GM23248 (cell line): ENCODE measurements around the gene PAQR8. TPM values are rescaled to one million over a fixed set of nuclear protein-coding genes. Genes with fewer than 3 reads are reported as not detected.

Experiments used
- DNase-seq: peaks from one replicate; pipeline ENCODE4 v3.0.0-alpha.2; 2015
- H2AFZ ChIP-seq: fragments of 200-600 bp; sonication (generic); 2 replicates; pipeline ENCODE4 v1.6.1; 2016; ENCODE audit warnings: antibody characterized with exemption
- H3F3A ChIP-seq: fragments of 200-600 bp; sonication (generic); 2 replicates; pipeline ENCODE4 v1.6.1; 2016; ENCODE audit warnings: mild to moderate bottlenecking, antibody characterized with exemption, mixed run types; ENCODE audit not compliant: insufficient read depth
- H3K27ac ChIP-seq: fragments of 200-600 bp; sonication (generic); 2 replicates; pipeline ENCODE4 v1.5.1; 2016; ENCODE audit warnings: mild to moderate bottlenecking
- H3K27me3 ChIP-seq: fragments of 200-600 bp; sonication (generic); replicated peaks from 2 replicates; pipeline ENCODE4 v1.6.1; 2016; ENCODE audit warnings: mild to moderate bottlenecking; ENCODE audit not compliant: insufficient read depth
- H3K36me3 ChIP-seq: fragments of 200-600 bp; sonication (generic); 2 replicates; pipeline ENCODE4 v1.6.1; 2016; ENCODE audit warnings: low read depth, mild to moderate bottlenecking
- H3K4me1 ChIP-seq: fragments of 200-600 bp; sonication (generic); 2 replicates; pipeline ENCODE4 v1.6.1; 2016; ENCODE audit warnings: mild to moderate bottlenecking; ENCODE audit not compliant: insufficient read depth
- H3K4me2 ChIP-seq: fragments of 200-600 bp; sonication (generic); one replicate; pipeline ENCODE4 v1.6.1; 2016; ENCODE audit warnings: mild to moderate bottlenecking; ENCODE audit not compliant: unreplicated experiment
- H3K4me3 ChIP-seq: fragments of 200-600 bp; sonication (generic); 2 replicates; pipeline ENCODE4 v1.5.1; 2016; ENCODE audit warnings: mild to moderate bottlenecking
- H3K79me2 ChIP-seq: fragments of 200-600 bp; sonication (generic); 2 replicates; pipeline ENCODE4 v1.6.1; 2016; ENCODE audit warnings: mild to moderate bottlenecking; ENCODE audit not compliant: insufficient read depth
- H3K9ac ChIP-seq: fragments of 200-600 bp; sonication (generic); 2 replicates; pipeline ENCODE4 v1.6.1; 2016; ENCODE audit warnings: mild to moderate bottlenecking
- H3K9me2 ChIP-seq: fragments of 200-600 bp; sonication (generic); 2 replicates; pipeline ENCODE4 v1.6.1; 2016; ENCODE audit warnings: mixed run types, mild to moderate bottlenecking, moderate library complexity; ENCODE audit not compliant: insufficient read depth
- H3K9me3 ChIP-seq: fragments of 200-600 bp; sonication (generic); one replicate; pipeline ENCODE4 v1.6.1; 2017; ENCODE audit warnings: low read depth
- H4K20me1 ChIP-seq: fragments of 200-600 bp; sonication (generic); 2 replicates; pipeline ENCODE4 v1.6.0; 2016; ENCODE audit not compliant: insufficient read depth
- EZH2 ChIP-seq: fragments of 200-600 bp; sonication (generic); IDR thresholded peaks from 2 replicates; pipeline ENCODE4 v1.6.1; 2018; ENCODE audit warnings: antibody characterized with exemption, mild to moderate bottlenecking; ENCODE audit not compliant: insufficient read depth, poor library complexity, severe bottlenecking
- EZH2phosphoT487 ChIP-seq: fragments of 200-600 bp; sonication (generic); IDR thresholded peaks from 2 replicates; pipeline ENCODE4 v1.6.1; 2018; ENCODE audit warnings: antibody characterized with exemption, moderate library complexity, mild to moderate bottlenecking, low read depth; ENCODE audit not compliant: insufficient read depth
- WGBS, 2 experiments: methylation state at CpG; one replicate each; pipeline ENCODE4 v1.1.6; 2015 to 2017; ENCODE audit warnings: low lambda C conversion rate in 2 of 2, low coverage in 1 of 2; ENCODE audit errors: missing lambda C conversion rate in 2 of 2; 5-methylcytosine and 5-hydroxymethylcytosine counted together
- in situ Hi-C: fragments of 300-500 bp; cut with MboI; formaldehyde crosslinking; loops from 2 replicates; pipeline ENCODE4 v1.15.0; 2020
- polyA plus RNA-seq: library from polyadenylated mRNA; unstranded; fragments of >200 nt; fragmentation: Nextera tagmentation; extraction: Ambion mirVana; gene quantifications from 2 replicates; pipeline ENCODE4 v1.2.1, GENCODE V29; 2016
- total RNA-seq: library from RNA; depleted of rRNA; stranded (reverse); fragments of >200 nt; shearing (Covaris generic); gene quantifications from 2 replicates; pipeline ENCODE4 v1.2.3, GENCODE V29; 2014

PAQR8 gene
- total and polyA plus RNA-seq, 2 experiments from 2014 or later: 2.5 to 3.4 TPM

DNA sequence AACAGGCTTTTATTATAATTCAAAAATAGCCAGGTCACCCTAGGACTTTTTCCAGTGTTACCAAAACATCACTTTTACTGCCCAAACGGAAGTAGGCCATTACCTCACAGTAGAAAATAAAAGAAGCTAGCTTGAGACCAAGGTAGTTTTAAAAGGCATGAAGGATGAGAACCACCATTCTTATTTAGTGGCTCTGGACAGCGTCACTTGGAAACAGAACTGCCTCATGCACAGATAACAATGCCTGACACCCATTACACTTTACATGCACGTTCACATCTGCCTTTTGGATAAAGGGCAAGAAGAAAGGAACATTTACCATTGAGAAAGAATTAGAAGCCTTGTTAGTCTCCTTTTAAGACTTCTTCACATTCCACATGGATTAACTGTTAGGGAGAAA, 1.9 kb upstream of the PAQR8 start:
- Histone ChIP-seq H3F3A (peaks cover 6% of the 10 kb centered on the region; the same call in 1 of the 2 replicates), H3K36me3 (no peaks in the 10 kb centered on the region), H2AFZ (no peak overlapping the region), H3K27me3 (no peaks in the 10 kb centered on the region), H3K9ac (no peak overlapping the region), H3K9me2 (no peaks in the 10 kb centered on the region), H3K9me3 (no peaks in the 10 kb centered on the region), H3K4me1 (no peaks in the 10 kb centered on the region), H3K4me2 (no peak overlapping the region), H3K79me2 (no peaks in the 10 kb centered on the region), H3K27ac (no peak overlapping the region), H3K4me3 (no peak overlapping the region), H4K20me1 (no peaks in the 10 kb centered on the region)
- 80 to 89% methylated on average over 3 of the region's 3 CpGs for WGBS, 2 experiments
- no peak for DNase-seq
- in situ Hi-C loops: no loop called here
- no peak for TF ChIP-seq EZH2
- no peak for TF ChIP-seq EZH2phosphoT487

DNA sequence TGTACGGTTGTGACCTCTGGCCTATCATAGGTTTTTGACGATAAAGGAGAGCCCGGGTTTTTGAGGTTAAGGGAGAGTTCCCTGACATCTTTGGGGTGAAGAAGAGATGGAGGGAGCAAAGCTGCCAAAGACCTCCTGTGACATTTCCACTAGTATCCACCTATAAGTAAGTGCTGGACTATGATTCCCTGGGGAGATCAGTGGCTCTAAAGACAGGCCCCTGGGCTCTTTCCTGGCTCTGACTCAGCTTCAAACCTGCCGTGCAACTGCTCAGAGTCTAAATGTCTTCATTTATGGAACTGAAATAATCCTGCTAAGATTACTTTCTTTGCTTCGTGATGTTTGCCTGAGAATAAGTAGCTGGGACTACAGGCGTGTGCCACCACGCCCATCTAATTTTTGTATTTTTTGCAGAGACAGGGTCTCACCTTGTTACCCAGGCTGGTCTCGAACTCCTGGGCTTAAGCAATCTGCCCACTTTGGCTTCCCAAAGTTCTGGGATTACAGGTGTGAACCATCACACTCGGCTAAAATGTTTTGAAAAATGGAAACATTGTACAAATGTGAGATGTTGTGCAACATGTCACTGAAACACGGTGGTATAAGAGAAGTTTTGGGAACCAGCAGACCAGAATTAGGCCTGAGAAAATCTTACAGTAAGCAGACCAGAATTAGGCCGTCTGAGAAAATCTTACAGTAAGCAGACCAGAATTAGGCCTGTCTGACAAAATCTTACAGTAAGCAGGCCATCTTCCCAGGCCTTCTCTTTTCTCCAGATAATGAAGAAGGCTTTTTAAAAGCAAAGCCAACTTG, 1.1 kb upstream of the PAQR8 start:
- in situ Hi-C loops: no loop called here
- H3K27me3 ChIP-seq: no peaks in the 10 kb centered on the region
- no peaks in the 10 kb centered on the region for H4K20me1 ChIP-seq
- no peaks in the 10 kb centered on the region for H3K9me2 ChIP-seq
- no peaks in the 10 kb centered on the region for H3K4me1 ChIP-seq
- H3K27ac ChIP-seq: no peak overlapping the region
- TF ChIP-seq EZH2phosphoT487: no peak
- no peak for TF ChIP-seq EZH2
- H3K4me2 ChIP-seq: peak overlapping the region; percentile 85
- H3K36me3 ChIP-seq: no peaks in the 10 kb centered on the region
- no peak for DNase-seq
- peak overlapping the region; percentile 97 for H2AFZ ChIP-seq
- no peaks in the 10 kb centered on the region for H3K9me3 ChIP-seq
- 90 to 92% methylated on average over 11 of the region's 11 CpGs for WGBS, 2 experiments
- peaks cover 6% of the 10 kb centered on the region; the same call in 1 of the 2 replicates for H3F3A ChIP-seq
- peak overlapping the region; percentile 76; the same call in 1 of the 2 replicates for H3K4me3 ChIP-seq
- H3K79me2 ChIP-seq: no peaks in the 10 kb centered on the region
- H3K9ac ChIP-seq: peak overlapping the region; percentile 76; the same call in 1 of the 2 replicates

DNA sequence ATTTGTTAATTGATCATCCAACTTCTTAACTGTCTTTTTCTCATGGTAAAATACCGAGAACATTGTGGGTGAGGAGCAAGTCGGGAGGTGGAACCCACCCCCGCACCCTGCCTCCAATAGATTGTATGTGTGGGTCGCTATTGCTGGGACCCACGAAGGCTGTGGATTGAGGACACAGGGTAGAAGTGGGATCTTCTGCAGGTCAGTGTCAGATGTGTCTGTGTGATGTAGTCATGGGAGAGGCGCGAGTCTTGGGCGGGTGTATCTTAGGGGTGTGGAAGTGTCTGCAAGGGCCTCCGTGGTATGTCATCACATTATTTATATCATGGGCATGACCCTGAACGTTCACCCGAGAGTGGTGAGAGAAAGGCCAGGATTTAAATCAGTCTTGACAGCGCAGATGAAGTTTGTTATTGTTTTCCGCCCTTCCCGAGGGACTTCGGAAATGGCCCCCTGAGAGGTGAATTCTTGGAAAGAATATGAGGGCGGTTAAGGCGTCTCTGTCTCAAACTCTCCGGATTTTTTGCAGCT, 472 bp upstream of the PAQR8 start:
- TF ChIP-seq EZH2phosphoT487: no peak

DNA sequence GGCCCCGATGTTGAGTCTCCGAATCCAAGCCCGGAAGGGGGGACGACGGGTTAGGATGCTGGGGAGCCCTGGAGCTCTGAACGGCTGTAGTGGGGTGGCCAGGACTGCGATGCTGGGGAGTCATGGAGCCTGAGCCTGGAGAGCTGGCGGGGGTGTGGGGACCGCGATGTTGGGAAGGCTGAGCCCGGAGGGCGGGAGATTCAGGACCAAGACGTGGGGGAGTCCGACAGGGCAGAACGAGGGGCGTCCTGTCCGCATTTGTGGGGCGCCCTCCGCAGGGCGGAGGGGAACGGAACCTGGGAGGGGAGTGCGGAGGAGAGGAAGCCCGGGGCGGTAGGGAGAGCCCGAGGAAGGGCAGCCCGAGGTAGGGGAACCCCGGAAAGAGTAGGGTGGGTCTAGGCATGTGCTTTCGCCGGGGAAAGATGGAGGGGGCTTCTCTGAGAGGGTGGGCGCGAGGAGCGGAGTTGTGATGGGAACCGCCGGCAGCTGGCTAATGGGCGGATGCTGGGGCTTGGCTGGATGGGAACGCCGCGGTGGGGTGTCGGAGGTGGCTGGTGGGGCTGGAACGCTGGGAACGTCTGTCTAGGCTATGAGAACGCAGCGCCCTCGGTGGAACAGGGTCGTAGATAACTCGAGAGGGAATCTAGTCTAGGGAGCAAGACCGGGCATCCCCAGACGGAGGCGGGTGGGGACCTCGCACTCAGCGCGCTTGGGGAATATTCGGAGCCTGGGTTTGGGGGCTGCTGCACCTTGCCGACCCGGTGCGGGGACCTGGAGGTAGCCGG, 684 bp downstream of the PAQR8 start:
- H3K4me2 ChIP-seq: peak overlapping the region; percentile 85
- H3F3A ChIP-seq: peaks cover 6% of the 10 kb centered on the region; the same call in 1 of the 2 replicates
- no peaks in the 10 kb centered on the region for H4K20me1 ChIP-seq
- H3K4me1 ChIP-seq: no peaks in the 10 kb centered on the region
- peak; percentile 57 for DNase-seq
- no peaks in the 10 kb centered on the region for H3K9me3 ChIP-seq
- H3K9me2 ChIP-seq: no peaks in the 10 kb centered on the region
- TF ChIP-seq EZH2phosphoT487: no peak
- no peak for TF ChIP-seq EZH2
- in situ Hi-C loops: no loop called here
- H3K4me3 ChIP-seq: peak overlapping the region; percentile 76
- H3K27ac ChIP-seq: no peak overlapping the region
- peak overlapping the region; percentile 97 for H2AFZ ChIP-seq
- peak overlapping the region; percentile 76 for H3K9ac ChIP-seq
- WGBS, 2 experiments: 5 to 7% methylated on average over 54 to 57 of the region's 57 CpGs
- H3K79me2 ChIP-seq: no peaks in the 10 kb centered on the region
- no peaks in the 10 kb centered on the region for H3K27me3 ChIP-seq
- no peaks in the 10 kb centered on the region for H3K36me3 ChIP-seq

More for the DNA sequence above, 472 bp upstream of the PAQR8 start:
- Histone ChIP-seq H3F3A (peaks cover 6% of the 10 kb centered on the region; the same call in 1 of the 2 replicates), H3K4me1 (no peaks in the 10 kb centered on the region), H3K4me3 (peak overlapping the region; percentile 76), H2AFZ (peak overlapping the region; percentile 97), H3K36me3 (no peaks in the 10 kb centered on the region), H3K79me2 (no peaks in the 10 kb centered on the region), H3K9me3 (no peaks in the 10 kb centered on the region), H3K9ac (peak overlapping the region; percentile 76), H3K27me3 (no peaks in the 10 kb centered on the region), H4K20me1 (no peaks in the 10 kb centered on the region), H3K9me2 (no peaks in the 10 kb centered on the region), H3K27ac (no peak overlapping the region), H3K4me2 (peak overlapping the region; percentile 85)
- in situ Hi-C loops: no loop called here
- DNase-seq: peak; percentile 58
- 13 to 15% methylated on average over 18 of the region's 18 CpGs for WGBS, 2 experiments
